Mesendoderm (in vitro differentiated cells): ENCODE results near the gene PDP2.
"Not testable (repeated sequence)": the region's sequence is repeated elsewhere in the genome, so short reads cannot be mapped to it uniquely, and the experiment has no call there.

Experiments
- DNase-seq: peaks from one replicate; pipeline ENCODE4 v3.0.0; 2013
- H2AK5ac ChIP-seq: 2 replicates; pipeline ENCODE4 v1.6.1; 2013; ENCODE audit warnings: low read length, inconsistent platforms
- H2BK120ac ChIP-seq: 2 replicates; pipeline ENCODE4 v1.6.1; 2013; ENCODE audit warnings: low read depth, mild to moderate bottlenecking, low read length, moderate library complexity, mixed read lengths
- H2BK15ac ChIP-seq: replicated peaks from 2 replicates; pipeline ENCODE4 v1.6.1; 2013; ENCODE audit warnings: low read depth, mild to moderate bottlenecking, moderate library complexity
- H2BK5ac ChIP-seq: 2 replicates; pipeline ENCODE4 v1.6.1; 2013; ENCODE audit warnings: low read length, inconsistent platforms
- H3K18ac ChIP-seq: 2 replicates; pipeline ENCODE4 v1.6.1; 2013; ENCODE audit warnings: mild to moderate bottlenecking, low read length, mixed read lengths
- H3K23ac ChIP-seq: one replicate; pipeline ENCODE4 v1.6.1; 2013; ENCODE audit warnings: low read length
- H3K27ac ChIP-seq: 2 replicates; pipeline ENCODE4 v1.5.1; 2013; ENCODE audit warnings: low read depth, mild to moderate bottlenecking, inconsistent platforms, low read length, moderate library complexity
- H3K27me3 ChIP-seq: 2 replicates; pipeline ENCODE4 v1.6.1; 2013; ENCODE audit warnings: low read length, control low read depth, mild to moderate bottlenecking, inconsistent platforms; ENCODE audit not compliant: insufficient read depth, poor library complexity
- H3K36me3 ChIP-seq: 2 replicates; pipeline ENCODE4 v1.6.1; 2013; ENCODE audit warnings: low read length, inconsistent platforms; ENCODE audit not compliant: control insufficient read depth, insufficient read depth
- H3K4ac ChIP-seq: one replicate; pipeline ENCODE4 v1.6.1; 2013; ENCODE audit warnings: low read depth, mild to moderate bottlenecking, low read length, moderate library complexity
- H3K4me1 ChIP-seq: 2 replicates; pipeline ENCODE4 v1.6.1; 2013; ENCODE audit warnings: low read depth, low read length, inconsistent platforms; ENCODE audit not compliant: control insufficient read depth
- H3K4me2 ChIP-seq: 2 replicates; pipeline ENCODE4 v1.6.1; 2013; ENCODE audit warnings: low read length
- H3K4me3 ChIP-seq: 2 replicates; pipeline ENCODE4 v1.5.1; 2013; ENCODE audit warnings: mild to moderate bottlenecking, low read length
- H3K56ac ChIP-seq: one replicate; pipeline ENCODE4 v1.6.1; 2013; ENCODE audit warnings: low read length
- H3K79me1 ChIP-seq: 2 replicates; pipeline ENCODE4 v1.6.1; 2013; ENCODE audit warnings: low read length, inconsistent platforms
- H3K79me2 ChIP-seq: 2 replicates; pipeline ENCODE4 v1.6.1; 2013; ENCODE audit warnings: mild to moderate bottlenecking, low read length; ENCODE audit not compliant: control insufficient read depth, insufficient read depth
- H3K9ac ChIP-seq: 2 replicates; pipeline ENCODE4 v1.6.1; 2013; ENCODE audit warnings: low read length, inconsistent platforms
- H4K5ac ChIP-seq: one replicate; pipeline ENCODE4 v1.6.1; 2013; ENCODE audit warnings: low read length
- H4K8ac ChIP-seq: one replicate; pipeline ENCODE4 v1.6.1; 2013; ENCODE audit warnings: low read depth, mild to moderate bottlenecking, control low read depth, low read length, moderate library complexity
- WGBS: extraction: QIAGEN DNeasy Blood & Tissue Kit; methylation state at CpG from one replicate; pipeline ENCODE4 v1.1.7; 2013; ENCODE audit warnings: low lambda C conversion rate, missing lambda C conversion rate; ENCODE audit not compliant: insufficient coverage; ENCODE audit errors: extremely low coverage; 5-methylcytosine and 5-hydroxymethylcytosine counted together

Gene PDP2

DNA sequence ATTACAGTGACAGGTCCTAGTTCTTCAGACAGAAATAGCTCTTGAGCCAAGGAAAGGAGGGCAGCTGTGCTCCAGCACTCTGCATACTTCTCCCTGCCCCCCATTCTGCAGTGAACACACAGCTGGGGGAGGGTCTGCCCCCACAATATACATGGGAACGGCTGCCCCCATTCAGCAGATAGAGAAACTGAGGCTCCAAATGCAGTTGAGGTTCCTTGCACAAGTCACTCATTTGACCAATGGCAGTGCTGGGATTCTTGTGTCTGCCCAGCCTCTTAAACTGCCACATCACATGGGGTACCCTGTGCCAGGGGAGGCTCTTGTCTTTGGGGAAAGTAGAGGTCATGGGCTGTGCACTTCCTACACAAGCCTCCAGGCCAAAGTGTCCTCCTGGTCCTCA, 10.9 kb upstream of the PDP2 start:
- no peak overlapping the region for H4K8ac ChIP-seq

DNA sequence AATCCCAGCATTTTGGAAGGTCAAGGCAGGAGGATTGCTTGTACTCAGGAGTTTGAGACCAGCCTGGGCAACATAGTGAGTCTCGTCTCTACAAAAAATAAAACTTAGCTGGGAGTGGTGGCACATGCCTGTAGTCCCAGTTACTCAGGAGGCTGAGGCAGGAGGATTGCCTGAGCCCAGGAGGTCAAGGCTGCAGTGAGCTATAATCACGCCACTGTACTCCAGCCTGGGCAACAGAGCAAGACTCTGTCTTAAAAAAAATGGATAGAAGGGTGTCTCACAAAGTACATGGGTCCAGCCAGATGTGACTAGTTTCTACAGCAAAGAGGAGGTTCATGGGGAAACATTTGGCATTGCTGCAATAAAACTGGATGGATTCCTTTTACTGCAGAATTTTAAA, 9.0 kb upstream of the PDP2 start:
- not testable (repeated sequence) for H3K4me2 ChIP-seq, H3K56ac ChIP-seq, H3K23ac ChIP-seq, H2BK120ac ChIP-seq, H3K27ac ChIP-seq, H2BK5ac ChIP-seq, H3K4me3 ChIP-seq, H3K79me1 ChIP-seq, H4K8ac ChIP-seq, H3K4ac ChIP-seq, H3K9ac ChIP-seq, H3K27me3 ChIP-seq, DNase-seq, H3K4me1 ChIP-seq, H3K36me3 ChIP-seq, H3K79me2 ChIP-seq, H4K5ac ChIP-seq, H3K18ac ChIP-seq, H2BK15ac ChIP-seq, H2AK5ac ChIP-seq
- no CpG with 5 or more reads among the region's 2 CpGs for WGBS

More for the DNA sequence above, 10.9 kb upstream of the PDP2 start:
- no peaks in the 10 kb centered on the region for H3K4me1 ChIP-seq
- no peak overlapping the region for H2BK120ac ChIP-seq
- no peak overlapping the region for H3K4me3 ChIP-seq
- no peak overlapping the region for H3K9ac ChIP-seq
- no peak overlapping the region for H3K23ac ChIP-seq
- H4K5ac ChIP-seq, result no peak overlapping the region
- WGBS, result no CpG with 5 or more reads among the region's 1 CpG
- H3K27ac ChIP-seq, result no peak overlapping the region
- no peak overlapping the region for H2AK5ac ChIP-seq
- H3K4ac ChIP-seq, result no peak overlapping the region
- no peaks in the 10 kb centered on the region for H3K79me2 ChIP-seq
- no peak overlapping the region for H3K56ac ChIP-seq
- no peak overlapping the region for H2BK5ac ChIP-seq
- no peaks in the 10 kb centered on the region for H3K36me3 ChIP-seq
- H3K27me3 ChIP-seq, result no peaks in the 10 kb centered on the region
- no peak overlapping the region for H3K4me2 ChIP-seq
- H2BK15ac ChIP-seq, result no peak overlapping the region
- no peaks in the 10 kb centered on the region for H3K79me1 ChIP-seq
- H3K18ac ChIP-seq, result no peak overlapping the region
- no peak for DNase-seq

DNA sequence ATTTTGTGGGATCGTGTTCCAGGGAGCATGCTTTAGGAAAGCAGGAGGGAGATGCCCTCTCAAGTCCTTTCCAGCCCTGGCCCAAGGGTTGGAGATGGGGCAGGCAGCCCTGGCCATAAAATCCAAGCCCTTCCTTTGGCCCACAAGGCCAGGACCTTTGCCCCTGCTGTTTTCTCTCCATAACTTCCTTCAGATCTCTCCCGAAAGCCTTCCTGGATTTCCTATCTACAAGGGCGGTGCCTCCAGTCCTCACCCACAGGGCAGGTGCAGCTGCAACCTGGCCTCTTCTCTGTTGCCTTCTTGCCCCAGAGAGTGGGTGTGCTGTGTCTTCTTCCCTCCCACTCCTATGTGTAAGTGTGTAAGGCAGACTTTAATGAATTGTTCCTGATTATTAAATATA, 8.5 kb upstream of the PDP2 start:
- H2BK5ac ChIP-seq, result no peak overlapping the region
- H3K18ac ChIP-seq, result no peak overlapping the region
- no peak overlapping the region for H3K4ac ChIP-seq
- no peak for DNase-seq
- no peak overlapping the region for H2AK5ac ChIP-seq
- no peak overlapping the region for H3K56ac ChIP-seq
- H3K23ac ChIP-seq, result no peak overlapping the region
- H3K4me2 ChIP-seq, result no peak overlapping the region
- H4K8ac ChIP-seq, result no peak overlapping the region
- H3K79me1 ChIP-seq, result no peaks in the 10 kb centered on the region
- no CpG with 5 or more reads among the region's 3 CpGs for WGBS
- H2BK120ac ChIP-seq, result no peak overlapping the region
- no peaks in the 10 kb centered on the region for H3K4me1 ChIP-seq
- H3K79me2 ChIP-seq, result no peaks in the 10 kb centered on the region
- H2BK15ac ChIP-seq, result no peak overlapping the region
- H3K36me3 ChIP-seq, result no peaks in the 10 kb centered on the region
- no peak overlapping the region for H3K27ac ChIP-seq
- H3K9ac ChIP-seq, result no peak overlapping the region
- H3K27me3 ChIP-seq, result no peaks in the 10 kb centered on the region
- H4K5ac ChIP-seq, result no peak overlapping the region
- no peak overlapping the region for H3K4me3 ChIP-seq

DNA sequence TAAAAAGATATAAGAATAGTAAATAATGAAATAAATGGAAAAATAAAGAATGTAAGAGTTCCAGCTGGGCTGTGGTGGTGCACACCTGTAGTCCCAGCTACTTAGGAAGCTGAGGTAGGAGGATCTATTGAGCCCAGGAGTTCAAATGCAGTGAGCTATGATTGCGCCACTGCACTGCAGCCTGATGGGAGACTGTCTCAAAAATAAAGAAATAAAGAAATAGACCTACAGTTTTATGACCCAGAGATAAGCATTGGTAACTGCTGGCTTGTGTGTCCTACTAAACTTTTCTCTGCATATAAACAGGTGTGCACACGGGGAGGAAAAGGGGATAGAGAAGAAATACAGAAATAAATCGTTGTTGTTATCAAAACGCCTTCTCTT, 7.8 kb upstream of the PDP2 start:
- no peak overlapping the region for H2BK120ac ChIP-seq
- no peaks in the 10 kb centered on the region for H3K36me3 ChIP-seq
- H3K4me1 ChIP-seq, result no peaks in the 10 kb centered on the region
- H3K23ac ChIP-seq, result no peak overlapping the region
- H3K79me1 ChIP-seq, result no peaks in the 10 kb centered on the region
- no peak overlapping the region for H3K4me3 ChIP-seq
- peak overlapping the region; percentile 64 for H3K9ac ChIP-seq
- no CpG with 5 or more reads among the region's 4 CpGs for WGBS
- H3K56ac ChIP-seq, result peak overlapping the region; percentile 83
- no peaks in the 10 kb centered on the region for H3K79me2 ChIP-seq
- H4K5ac ChIP-seq, result no peak overlapping the region
- H3K4ac ChIP-seq, result no peak overlapping the region
- H3K27ac ChIP-seq, result no peak overlapping the region
- H2AK5ac ChIP-seq, result no peak overlapping the region
- DNase-seq, result no peak
- H2BK5ac ChIP-seq, result no peak overlapping the region
- H4K8ac ChIP-seq, result no peak overlapping the region
- H2BK15ac ChIP-seq, result no peak overlapping the region
- peak overlapping the region; percentile 44 for H3K4me2 ChIP-seq
- H3K18ac ChIP-seq, result no peak overlapping the region
- no peaks in the 10 kb centered on the region for H3K27me3 ChIP-seq

DNA sequence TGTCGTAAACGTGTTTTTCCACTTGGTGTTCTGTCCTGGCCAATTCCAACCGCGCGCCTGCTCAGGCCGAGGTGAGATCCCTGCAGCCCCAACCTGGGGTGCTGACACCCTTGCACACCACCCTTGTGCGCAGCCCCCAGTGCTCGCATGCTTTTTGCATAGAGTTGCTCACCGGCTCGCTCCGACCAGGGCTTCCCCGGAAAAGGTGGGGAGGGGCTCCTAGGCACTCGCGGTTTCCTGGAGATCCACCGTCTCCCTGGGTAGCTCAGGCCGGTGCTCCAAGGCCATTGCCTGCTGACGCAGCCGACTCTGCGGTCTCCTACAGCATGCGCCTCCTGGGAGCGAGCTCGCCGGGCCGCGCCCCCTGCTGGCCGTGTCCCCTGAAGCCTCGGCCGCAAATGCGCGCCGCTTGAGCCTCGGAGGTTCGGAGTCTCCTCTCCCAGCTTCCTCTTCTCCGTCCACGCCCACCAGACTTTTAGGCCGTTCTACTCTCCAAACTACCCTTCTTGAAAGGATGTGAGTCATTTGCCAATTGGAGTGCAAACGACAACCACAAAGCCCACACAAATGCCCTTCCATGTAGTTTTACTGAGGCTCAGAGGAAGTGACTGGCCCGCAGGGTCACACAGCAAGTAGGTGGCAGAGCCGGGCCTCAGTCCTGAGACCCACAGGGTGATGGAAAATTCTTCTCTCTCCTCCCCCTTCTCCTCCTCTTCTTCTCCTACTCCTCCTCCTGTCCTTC, 7.2 kb upstream of the PDP2 start:
- no peaks in the 10 kb centered on the region for H3K4me1 ChIP-seq

DNA sequence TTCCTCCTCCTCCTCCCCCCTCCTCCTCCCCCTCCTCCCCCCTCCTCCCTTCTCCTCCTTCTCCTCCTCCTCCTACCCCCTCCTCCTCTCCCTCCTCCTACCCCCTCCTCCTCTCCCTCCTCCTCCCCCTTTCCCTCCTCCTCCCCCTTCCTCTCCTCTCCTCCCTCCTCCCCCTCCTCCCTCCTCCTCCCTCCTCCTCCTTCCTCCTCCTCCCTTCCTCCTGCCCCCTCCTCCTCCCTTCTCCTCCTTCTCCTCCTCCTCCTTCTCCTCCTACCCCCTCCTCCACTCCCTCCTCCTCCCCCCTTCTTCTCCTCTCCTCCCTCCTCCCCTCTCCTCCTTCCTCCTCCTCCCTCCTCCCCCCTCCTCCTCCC, 6.6 kb upstream of the PDP2 start:
- H3K4ac ChIP-seq, result no peak overlapping the region
- H3K79me1 ChIP-seq, result no peaks in the 10 kb centered on the region
- H3K4me1 ChIP-seq, result no peaks in the 10 kb centered on the region
- no peak overlapping the region for H3K9ac ChIP-seq
- no peaks in the 10 kb centered on the region for H3K36me3 ChIP-seq
- no peak overlapping the region for H4K8ac ChIP-seq
- H2BK5ac ChIP-seq, result no peak overlapping the region
- no peak overlapping the region for H2BK15ac ChIP-seq
- no peak overlapping the region for H3K23ac ChIP-seq
- H3K4me2 ChIP-seq, result no peak overlapping the region
- H3K4me3 ChIP-seq, result no peak overlapping the region
- no peak overlapping the region for H2BK120ac ChIP-seq
- H3K27me3 ChIP-seq, result no peaks in the 10 kb centered on the region
- no peak overlapping the region for H4K5ac ChIP-seq
- DNase-seq, result no peak
- H2AK5ac ChIP-seq, result no peak overlapping the region
- H3K18ac ChIP-seq, result no peak overlapping the region
- no peak overlapping the region for H3K56ac ChIP-seq
- no peaks in the 10 kb centered on the region for H3K79me2 ChIP-seq
- no peak overlapping the region for H3K27ac ChIP-seq

More for the DNA sequence above, 7.2 kb upstream of the PDP2 start:
- Histone ChIP-seq H2BK5ac (no peak overlapping the region), H3K27ac (no peak overlapping the region), H2BK120ac (no peak overlapping the region), H3K9ac (peak overlapping the region; percentile 64), H3K4me3 (no peak overlapping the region), H3K4me2 (peak overlapping the region; percentile 44), H3K27me3 (no peaks in the 10 kb centered on the region), H4K8ac (no peak overlapping the region), H3K79me2 (no peaks in the 10 kb centered on the region), H3K4ac (no peak overlapping the region), H3K36me3 (no peaks in the 10 kb centered on the region), H4K5ac (no peak overlapping the region), H3K23ac (no peak overlapping the region), H3K18ac (no peak overlapping the region), H3K56ac (peak overlapping the region; percentile 83), H2BK15ac (no peak overlapping the region), H3K79me1 (no peaks in the 10 kb centered on the region), H2AK5ac (no peak overlapping the region)
- WGBS, result no CpG with 5 or more reads among the region's 39 CpGs
- DNase-seq, result peak; percentile 96
